Panc1 (cell line): ENCODE measurements around the gene CDC42BPA. TPM values are rescaled to one million over a fixed set of nuclear protein-coding genes. Genes with fewer than 3 reads are reported as not detected.
A peak's percentile ranks its signal among the peaks of the same experiment; 100 is the strongest.

Experiments used
- ATAC-seq: fragments of 200-7000 bp; cut with Tn5 transposase; 2 replicates; pipeline ENCODE4 v1.9.1; 2020; ENCODE audit warnings: mild to moderate bottlenecking, moderate library complexity
- BruUV-seq: library from RNA; stranded (reverse); fragments of 400-500 nt; replicated peaks from 2 replicates; lab custom pipeline; 2021; lab: Mats Ljungman, UMichigan
- CTCF ChIA-PET: fragments of 300-600 bp; sonication (Branson Sonifier 250); formaldehyde crosslinking; loops from one replicate; lab custom pipeline; 2022; ENCODE audit warnings: antibody characterized with exemption; lab: Charles Lee
- POLR2A ChIA-PET: fragments of 300-600 bp; sonication (Branson Sonifier 250); formaldehyde crosslinking; loops from one replicate; lab custom pipeline; 2022; ENCODE audit warnings: antibody characterized with exemption; lab: Charles Lee
- DNase-seq: peaks from one replicate; pipeline ENCODE4 v3.0.0-alpha.2; 2010; ENCODE audit warnings: low read depth, low spot score
- H3K27ac ChIP-seq: 2 replicates; pipeline ENCODE4 v1.5.1; 2011; ENCODE audit warnings: mild to moderate bottlenecking, low read length, inconsistent platforms
- H3K27me3 ChIP-seq: fragments of 200-500 bp; sonication (Bioruptor generic); 2 replicates; pipeline ENCODE4 v1.6.0; 2014; ENCODE audit warnings: low read length, inconsistent platforms; ENCODE audit not compliant: control insufficient read depth, insufficient read depth
- H3K36me3 ChIP-seq: fragments of 200-500 bp; sonication (Bioruptor generic); 2 replicates; pipeline ENCODE4 v1.5.1; 2014; ENCODE audit warnings: inconsistent platforms, mild to moderate bottlenecking, low read length, moderate library complexity; ENCODE audit not compliant: control insufficient read depth, insufficient read depth
- H3K4me1 ChIP-seq: 2 replicates; pipeline ENCODE4 v1.5.1; 2011; ENCODE audit warnings: inconsistent platforms, mild to moderate bottlenecking, low read length, moderate library complexity; ENCODE audit not compliant: control insufficient read depth, insufficient read depth
- H3K4me3 ChIP-seq, 2 experiments: 2 replicates each; pipeline ENCODE4 v1.5.1; 2011 to 2012; ENCODE audit warnings: low read depth in 2 of 2, low read length in 2 of 2, mild to moderate bottlenecking in 2 of 2, inconsistent platforms in 1 of 2, moderate library complexity in 1 of 2
- H3K9me3 ChIP-seq: fragments of 200-500 bp; sonication (Bioruptor generic); 2 replicates; pipeline ENCODE4 v1.5.1; 2014; ENCODE audit warnings: low read depth, mild to moderate bottlenecking, inconsistent platforms, low read length, moderate library complexity; ENCODE audit not compliant: control insufficient read depth, insufficient read depth
- POLR2AphosphoS5 ChIP-seq: IDR thresholded peaks from 2 replicates; pipeline ENCODE4 v1.6.1; 2012; ENCODE audit warnings: mild to moderate bottlenecking, low read depth, low read length, moderate library complexity
- REST ChIP-seq, 2 experiments: IDR thresholded peaks; 2 replicates each; pipeline ENCODE4 v1.6.1; 2011 to 2012; ENCODE audit warnings: low read depth in 2 of 2, control low read depth in 1 of 2, low read length in 1 of 2, mild to moderate bottlenecking in 1 of 2, moderate library complexity in 1 of 2; ENCODE audit not compliant: insufficient read depth in 1 of 2
- SIN3A ChIP-seq: IDR thresholded peaks from 2 replicates; pipeline ENCODE4 v1.6.1; 2012; ENCODE audit warnings: low read depth, mild to moderate bottlenecking, low read length, moderate library complexity, borderline replicate concordance; ENCODE audit not compliant: insufficient read depth
- TCF7L2 ChIP-seq: IDR thresholded peaks from 2 replicates; pipeline ENCODE4 v1.6.1; 2011; ENCODE audit warnings: mild to moderate bottlenecking, low read depth, low read length, inconsistent platforms
- in situ Hi-C: cut with HindIII; loops from 2 replicates; pipeline ENCODE4 v1.10.0; 2016; ENCODE audit warnings: low sequenced_read_pairs, low pct_unique_long_range_greater_than_20kb
- intact Hi-C: fragments of 100-400 bp; cut with micrococcal nuclease; formaldehyde crosslinking; loops from one replicate; pipeline ENCODE4 v1.10.0; 2022; ENCODE audit not compliant: unreplicated experiment
- total RNA-seq: library from RNA; stranded (reverse); gene quantifications from one replicate; pipeline ENCODE4 v1.2.1, GENCODE V29; 2021; ENCODE audit not compliant: unreplicated experiment
- TF ChIP-seq, protein P1 (sequence below): fragments of 450-650 bp; IDR thresholded peaks from 2 replicates; pipeline ENCODE4 v1.5.1; 2017; ENCODE audit warnings: mild to moderate bottlenecking

Gene CDC42BPA
- total RNA-seq, 1 experiment from 2014 or later: 32.8 TPM

DNA sequence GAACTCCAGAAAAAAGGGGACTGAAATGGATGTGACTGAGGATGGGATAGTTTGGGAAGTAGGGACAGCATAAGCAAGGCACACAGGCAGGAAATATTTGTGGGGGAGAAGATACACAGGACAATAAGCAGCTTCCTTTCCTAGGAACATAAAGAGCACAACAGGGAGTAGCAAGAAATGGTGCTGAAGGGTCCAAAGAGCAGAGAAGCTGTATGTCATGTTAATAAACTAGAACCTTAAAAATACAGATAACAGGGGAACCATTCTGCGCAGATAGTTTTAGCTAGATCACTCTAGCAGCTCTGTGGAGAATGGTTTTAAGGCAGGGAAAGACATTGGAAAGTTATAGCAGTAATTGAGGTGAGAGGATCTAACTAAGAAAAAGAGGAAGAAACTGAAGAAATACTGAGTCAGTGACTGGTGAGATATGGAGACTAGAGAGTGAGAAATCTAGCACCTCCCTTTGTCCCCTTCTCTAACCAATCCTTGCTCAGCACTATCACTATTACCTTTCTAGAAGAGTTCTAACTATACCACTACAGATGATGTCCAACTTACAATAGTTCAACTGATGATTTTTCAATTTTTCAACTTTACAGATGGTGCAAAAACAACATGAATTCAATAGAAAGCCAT, 95.0 kb downstream of the CDC42BPA start:
- DNase-seq (no peak), ATAC-seq (no peak)
- Histone ChIP-seq H3K9me3 (no peaks in the 10 kb centered on the region), H3K4me3 (no peak overlapping the region), H3K36me3 (no peaks in the 10 kb centered on the region), H3K4me1 (no peaks in the 10 kb centered on the region), H3K27me3 (no peaks in the 10 kb centered on the region), H3K27ac (no peak overlapping the region)
- POLR2A ChIA-PET: no interaction called here
- in situ Hi-C loops (no loop called here), intact Hi-C loops (no loop called here)
- no peak for TF ChIP-seq POLR2AphosphoS5
- TF ChIP-seq REST (IDR thresholded peaks at IDR 0.05; ENCODE audit: insufficient read depth in 1 of 2, low read depth in 2 of 2, low read length in 1 of 2): no peak
- TF ChIP-seq, protein P1, sequence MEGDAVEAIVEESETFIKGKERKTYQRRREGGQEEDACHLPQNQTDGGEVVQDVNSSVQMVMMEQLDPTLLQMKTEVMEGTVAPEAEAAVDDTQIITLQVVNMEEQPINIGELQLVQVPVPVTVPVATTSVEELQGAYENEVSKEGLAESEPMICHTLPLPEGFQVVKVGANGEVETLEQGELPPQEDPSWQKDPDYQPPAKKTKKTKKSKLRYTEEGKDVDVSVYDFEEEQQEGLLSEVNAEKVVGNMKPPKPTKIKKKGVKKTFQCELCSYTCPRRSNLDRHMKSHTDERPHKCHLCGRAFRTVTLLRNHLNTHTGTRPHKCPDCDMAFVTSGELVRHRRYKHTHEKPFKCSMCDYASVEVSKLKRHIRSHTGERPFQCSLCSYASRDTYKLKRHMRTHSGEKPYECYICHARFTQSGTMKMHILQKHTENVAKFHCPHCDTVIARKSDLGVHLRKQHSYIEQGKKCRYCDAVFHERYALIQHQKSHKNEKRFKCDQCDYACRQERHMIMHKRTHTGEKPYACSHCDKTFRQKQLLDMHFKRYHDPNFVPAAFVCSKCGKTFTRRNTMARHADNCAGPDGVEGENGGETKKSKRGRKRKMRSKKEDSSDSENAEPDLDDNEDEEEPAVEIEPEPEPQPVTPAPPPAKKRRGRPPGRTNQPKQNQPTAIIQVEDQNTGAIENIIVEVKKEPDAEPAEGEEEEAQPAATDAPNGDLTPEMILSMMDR: no peak
- TF ChIP-seq SIN3A: no peak
- TF ChIP-seq TCF7L2: no peak
- CTCF ChIA-PET: interaction anchor here (0.6 kb wide), 2 partner anchors 21 to 195 kb away, joined by 3 to 9 read pairs; no protein-coding TSS in a partner anchor
- BruUV-seq: no TSS peak

DNA sequence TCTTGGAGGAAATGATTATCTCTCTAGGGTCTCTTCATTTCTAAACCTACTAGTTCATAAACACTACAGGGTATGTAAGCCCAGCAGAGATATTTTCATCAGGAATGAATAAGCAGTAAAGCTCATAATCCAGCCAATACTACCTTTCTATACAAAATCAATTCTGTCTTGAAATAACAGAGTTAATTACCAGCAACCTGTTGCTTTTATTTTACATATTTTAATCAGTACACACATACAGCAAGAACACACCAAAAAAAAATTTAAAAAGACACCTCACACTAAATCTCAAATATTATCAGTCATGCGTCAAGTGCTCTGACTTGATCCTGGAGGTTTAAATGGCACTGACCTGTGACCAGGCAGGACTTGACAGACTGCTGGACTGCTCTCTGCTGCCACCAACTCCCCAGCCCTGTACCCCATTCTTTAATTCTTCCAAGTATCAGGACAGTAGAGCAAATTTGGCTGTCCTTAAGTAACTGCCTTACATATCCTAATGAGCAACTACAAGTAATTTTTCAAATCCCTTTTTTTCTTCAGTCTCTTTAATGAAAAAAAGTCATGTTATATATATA, 98.5 kb downstream of the CDC42BPA start:
- in situ Hi-C loops (no loop called here), intact Hi-C loops (no loop called here)
- Histone ChIP-seq H3K27ac (no peak overlapping the region), H3K4me1 (no peaks in the 10 kb centered on the region), H3K27me3 (no peaks in the 10 kb centered on the region), H3K36me3 (no peaks in the 10 kb centered on the region), H3K9me3 (no peaks in the 10 kb centered on the region), H3K4me3 (no peak overlapping the region)
- ChIA-PET POLR2A (no interaction called here), CTCF (no interaction called here)
- BruUV-seq: no TSS peak
- ATAC-seq (no peak), DNase-seq (no peak)
- TF ChIP-seq, protein P1: peak; percentile 14; the same call in 1 of the 2 replicates
- no peak for TF ChIP-seq POLR2AphosphoS5
